ENCODE data around the gene APELA.
"Not testable (repeated sequence)": the region's sequence is repeated elsewhere in the genome, so short reads cannot be mapped to it uniquely, and the experiment has no call there.

The APELA gene

GRCh38 chr4:164888096-164888715, 11.2 kb downstream of the APELA start:
- no peaks in the 10 kb centered on the region for H3K4me1 ChIP-seq (ENCODE audit: insufficient read depth, low read length)
- H3K9me3 ChIP-seq (ENCODE audit: insufficient read depth, low read depth, low read length): no peaks in the 10 kb centered on the region
- H3K4me3 ChIP-seq (ENCODE audit: low read length): no peak overlapping the region
- no peak overlapping the region for H3K27ac ChIP-seq (ENCODE audit: low read length)
- H3K27me3 ChIP-seq (ENCODE audit: insufficient read depth, low read length): no peaks in the 10 kb centered on the region
- H3K36me3 ChIP-seq (ENCODE audit: insufficient read depth, low read depth, low read length): peaks cover 95% of the 10 kb centered on the region
- no peak overlapping the region for H3K9ac ChIP-seq (ENCODE audit: low read depth, low read length)

- no peak overlapping the region for H3K9ac ChIP-seq (ENCODE audit: low read depth, low read length)
- H3K27me3 ChIP-seq (ENCODE audit: insufficient read depth, low read length): no peaks in the 10 kb centered on the region
- H3K4me3 ChIP-seq (ENCODE audit: low read length): no peak overlapping the region
- H3K27ac ChIP-seq (ENCODE audit: low read length): no peak overlapping the region
- H3K4me1 ChIP-seq (ENCODE audit: insufficient read depth, low read length): no peaks in the 10 kb centered on the region
- H3K9me3 ChIP-seq (ENCODE audit: insufficient read depth, low read depth, low read length): no peaks in the 10 kb centered on the region
- H3K36me3 ChIP-seq (ENCODE audit: insufficient read depth, low read depth, low read length): peaks cover 84% of the 10 kb centered on the region
Observed at GRCh38 chr4:164890691-164891090, 13.7 kb downstream of the APELA start.

DNA sequence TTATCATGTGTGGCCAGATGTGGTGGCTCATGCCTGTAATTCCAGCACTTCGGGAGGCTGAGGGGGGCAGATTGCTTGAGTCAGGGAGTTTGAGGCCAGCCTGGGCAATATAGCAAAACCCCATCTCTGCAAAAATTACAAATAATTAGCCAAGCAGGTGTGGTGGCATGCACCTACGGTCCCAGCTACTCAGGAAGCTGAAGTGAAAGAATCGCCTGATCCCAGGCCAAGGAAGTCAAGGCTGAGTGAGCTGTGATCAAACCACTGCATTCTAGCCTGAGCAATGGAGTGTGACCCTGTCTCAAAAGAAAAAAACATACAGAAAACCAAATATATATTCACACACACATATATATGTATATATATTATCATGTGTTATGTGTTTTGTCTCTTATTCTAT, 15.0 kb downstream of the APELA start:
- Histone ChIP-seq H3K9ac (ENCODE audit: low read depth, low read length) (no peak overlapping the region), H3K4me1 (ENCODE audit: insufficient read depth, low read length) (no peaks in the 10 kb centered on the region), H3K27me3 (ENCODE audit: insufficient read depth, low read length) (no peaks in the 10 kb centered on the region), H3K4me3 (ENCODE audit: low read length) (no peak overlapping the region), H3K27ac (ENCODE audit: low read length) (no peak overlapping the region), H3K36me3 (ENCODE audit: insufficient read depth, low read depth, low read length) (peaks cover 86% of the 10 kb centered on the region), H3K9me3 (ENCODE audit: insufficient read depth, low read depth, low read length) (no peaks in the 10 kb centered on the region)

GRCh38 chr4:164894702-164895101, 17.7 kb downstream of the APELA start:
- no peaks in the 10 kb centered on the region for H3K4me1 ChIP-seq (ENCODE audit: insufficient read depth, low read length)
- H3K4me3 ChIP-seq (ENCODE audit: low read length): no peak overlapping the region
- H3K27ac ChIP-seq (ENCODE audit: low read length): no peak overlapping the region
- no peaks in the 10 kb centered on the region for H3K27me3 ChIP-seq (ENCODE audit: insufficient read depth, low read length)
- peaks cover 76% of the 10 kb centered on the region for H3K36me3 ChIP-seq (ENCODE audit: insufficient read depth, low read depth, low read length)
- H3K9ac ChIP-seq (ENCODE audit: low read depth, low read length): no peak overlapping the region
- H3K9me3 ChIP-seq (ENCODE audit: insufficient read depth, low read depth, low read length): no peaks in the 10 kb centered on the region

GRCh38 chr4:164902608-164903007, 25.6 kb downstream of the APELA start:
- Histone ChIP-seq H3K36me3 (ENCODE audit: insufficient read depth, low read depth, low read length) (peaks cover 10% of the 10 kb centered on the region), H3K4me3 (ENCODE audit: low read length) (no peak overlapping the region), H3K9me3 (ENCODE audit: insufficient read depth, low read depth, low read length) (no peaks in the 10 kb centered on the region), H3K27ac (ENCODE audit: low read length) (no peak overlapping the region), H3K4me1 (ENCODE audit: insufficient read depth, low read length) (0 out of 2 replicates have a peak, but pooled peaks cover 3% of the 10 kb centered on the region), H3K27me3 (ENCODE audit: insufficient read depth, low read length) (no peaks in the 10 kb centered on the region), H3K9ac (ENCODE audit: low read depth, low read length) (no peak overlapping the region)

GRCh38 chr4:164904336-164904735, 27.4 kb downstream of the APELA start:
- no peak overlapping the region for H3K9ac ChIP-seq (ENCODE audit: low read depth, low read length)
- no peaks in the 10 kb centered on the region for H3K9me3 ChIP-seq (ENCODE audit: insufficient read depth, low read depth, low read length)
- H3K36me3 ChIP-seq (ENCODE audit: insufficient read depth, low read depth, low read length): no peaks in the 10 kb centered on the region
- H3K4me1 ChIP-seq (ENCODE audit: insufficient read depth, low read length): 0 out of 2 replicates have a peak, but pooled peaks cover 3% of the 10 kb centered on the region
- no peak overlapping the region for H3K4me3 ChIP-seq (ENCODE audit: low read length)
- no peak overlapping the region for H3K27ac ChIP-seq (ENCODE audit: low read length)
- no peaks in the 10 kb centered on the region for H3K27me3 ChIP-seq (ENCODE audit: insufficient read depth, low read length)

GRCh38 chr4:164904941-164905340, 28.0 kb downstream of the APELA start:
- H3K9me3 ChIP-seq (ENCODE audit: insufficient read depth, low read depth, low read length): no peaks in the 10 kb centered on the region
- 0 out of 2 replicates have a peak, but pooled peaks cover 3% of the 10 kb centered on the region for H3K4me1 ChIP-seq (ENCODE audit: insufficient read depth, low read length)
- H3K4me3 ChIP-seq (ENCODE audit: low read length): no peak overlapping the region
- no peaks in the 10 kb centered on the region for H3K36me3 ChIP-seq (ENCODE audit: insufficient read depth, low read depth, low read length)
- no peak overlapping the region for H3K27ac ChIP-seq (ENCODE audit: low read length)
- no peak overlapping the region for H3K9ac ChIP-seq (ENCODE audit: low read depth, low read length)
- H3K27me3 ChIP-seq (ENCODE audit: insufficient read depth, low read length): no peaks in the 10 kb centered on the region

DNA sequence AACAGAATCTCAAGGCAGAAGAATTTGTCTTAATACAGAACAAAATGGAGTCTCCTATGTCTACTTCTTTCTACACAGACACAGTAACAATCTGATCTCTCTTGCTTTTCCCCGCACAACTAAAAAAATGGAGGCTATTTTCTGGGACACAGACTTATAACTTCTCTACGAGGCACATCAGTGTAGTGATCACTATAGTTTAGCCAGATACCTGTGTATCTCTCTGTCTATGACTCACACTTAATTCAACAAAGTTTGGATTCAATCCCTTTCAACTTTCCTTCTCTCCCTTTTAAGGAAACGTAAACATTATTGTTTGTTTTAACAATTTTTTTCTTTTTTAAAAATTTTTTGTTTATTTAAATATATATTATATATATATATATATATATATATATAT, 29.4 kb downstream of the APELA start:
- Histone ChIP-seq H3K36me3 (ENCODE audit: insufficient read depth, low read depth, low read length) (no peaks in the 10 kb centered on the region), H3K9me3 (ENCODE audit: insufficient read depth, low read depth, low read length) (no peaks in the 10 kb centered on the region), H3K4me3 (ENCODE audit: low read length) (no peak overlapping the region), H3K9ac (ENCODE audit: low read depth, low read length) (no peak overlapping the region), H3K27ac (ENCODE audit: low read length) (no peak overlapping the region), H3K4me1 (ENCODE audit: insufficient read depth, low read length) (0 out of 2 replicates have a peak, but pooled peaks cover 3% of the 10 kb centered on the region), H3K27me3 (ENCODE audit: insufficient read depth, low read length) (no peaks in the 10 kb centered on the region)

DNA sequence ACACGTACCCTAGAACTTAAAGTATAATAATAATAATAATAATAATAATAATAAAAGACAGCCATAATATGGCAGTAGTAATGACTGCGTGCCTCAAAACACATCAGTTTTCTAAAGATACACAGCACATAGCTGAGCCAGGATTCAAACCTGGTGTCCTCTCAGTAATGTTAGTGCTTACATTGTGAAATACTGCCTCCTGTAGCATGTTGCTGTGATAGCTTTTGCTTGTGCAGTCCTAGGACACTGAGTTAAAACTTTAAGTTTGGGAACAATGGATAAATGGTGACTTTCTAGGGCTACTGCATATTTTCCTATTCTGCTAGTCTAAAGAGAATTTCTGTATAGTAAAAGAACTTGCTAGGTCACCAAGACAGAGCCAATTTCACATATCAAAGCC, 36.5 kb downstream of the APELA start:
- H3K4me3 ChIP-seq (ENCODE audit: low read length); H3K27ac ChIP-seq (ENCODE audit: low read length); H3K9me3 ChIP-seq (ENCODE audit: insufficient read depth, low read depth, low read length); H3K9ac ChIP-seq (ENCODE audit: low read depth, low read length); H3K4me1 ChIP-seq (ENCODE audit: insufficient read depth, low read length); H3K27me3 ChIP-seq (ENCODE audit: insufficient read depth, low read length); H3K36me3 ChIP-seq (ENCODE audit: insufficient read depth, low read depth, low read length): not testable (repeated sequence)

DNA sequence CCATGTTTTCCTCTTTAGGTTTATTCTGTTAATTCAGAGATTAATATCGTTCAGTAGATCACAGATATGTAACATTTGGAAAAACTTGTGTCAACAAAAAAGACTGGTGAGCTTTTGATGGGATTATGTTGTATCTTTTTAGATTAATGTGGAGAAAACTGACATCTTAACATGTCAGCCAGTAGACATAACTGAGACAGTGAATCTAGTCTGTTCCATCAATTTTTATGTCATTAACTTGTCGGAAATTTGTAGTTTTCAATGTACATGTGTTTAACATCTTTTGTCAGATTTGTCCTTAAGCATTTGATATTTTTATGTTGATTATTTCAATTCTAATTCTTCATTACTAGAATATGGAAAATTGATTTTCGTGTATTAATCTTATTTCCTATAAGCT, 42.0 kb downstream of the APELA start:
- Histone ChIP-seq H3K36me3 (ENCODE audit: insufficient read depth, low read depth, low read length) (no peaks in the 10 kb centered on the region), H3K9ac (ENCODE audit: low read depth, low read length) (no peak overlapping the region), H3K9me3 (ENCODE audit: insufficient read depth, low read depth, low read length) (no peaks in the 10 kb centered on the region), H3K4me3 (ENCODE audit: low read length) (no peak overlapping the region), H3K27me3 (ENCODE audit: insufficient read depth, low read length) (no peaks in the 10 kb centered on the region), H3K27ac (ENCODE audit: low read length) (no peak overlapping the region), H3K4me1 (ENCODE audit: insufficient read depth, low read length) (no peaks in the 10 kb centered on the region; the same call in 1 of the 2 replicates)

- Histone ChIP-seq H3K4me1 (ENCODE audit: insufficient read depth, low read length) (no peaks in the 10 kb centered on the region), H3K27ac (ENCODE audit: low read length) (no peak overlapping the region), H3K36me3 (ENCODE audit: insufficient read depth, low read depth, low read length) (no peaks in the 10 kb centered on the region), H3K9me3 (ENCODE audit: insufficient read depth, low read depth, low read length) (no peaks in the 10 kb centered on the region), H3K9ac (ENCODE audit: low read depth, low read length) (no peak overlapping the region), H3K27me3 (ENCODE audit: insufficient read depth, low read length) (no peaks in the 10 kb centered on the region), H3K4me3 (ENCODE audit: low read length) (no peak overlapping the region)
Observed at GRCh38 chr4:164924670-164925238, 47.8 kb downstream of the APELA start.

GRCh38 chr4:164926301-164926700, 49.3 kb downstream of the APELA start:
- no peak overlapping the region for H3K9ac ChIP-seq (ENCODE audit: low read depth, low read length)
- no peak overlapping the region for H3K4me3 ChIP-seq (ENCODE audit: low read length)

More at GRCh38 chr4:164926301-164926700, 49.3 kb downstream of the APELA start:
- Histone ChIP-seq H3K36me3 (ENCODE audit: insufficient read depth, low read depth, low read length) (no peaks in the 10 kb centered on the region), H3K27ac (ENCODE audit: low read length) (no peak overlapping the region), H3K4me1 (ENCODE audit: insufficient read depth, low read length) (no peaks in the 10 kb centered on the region), H3K27me3 (ENCODE audit: insufficient read depth, low read length) (no peaks in the 10 kb centered on the region), H3K9me3 (ENCODE audit: insufficient read depth, low read depth, low read length) (no peaks in the 10 kb centered on the region)
